ENCODE results near the gene CERK. TPM values are rescaled to one million over a fixed set of nuclear protein-coding genes. Genes with fewer than 3 reads are reported as not detected.

The CERK gene
- total and polyA plus RNA-seq, 9 of the 15 experiments (the other 6 are each of a cell fraction or from before 2014, with no cell fraction given), result 1.1 to 14.9 (median 8.7) TPM

DNA sequence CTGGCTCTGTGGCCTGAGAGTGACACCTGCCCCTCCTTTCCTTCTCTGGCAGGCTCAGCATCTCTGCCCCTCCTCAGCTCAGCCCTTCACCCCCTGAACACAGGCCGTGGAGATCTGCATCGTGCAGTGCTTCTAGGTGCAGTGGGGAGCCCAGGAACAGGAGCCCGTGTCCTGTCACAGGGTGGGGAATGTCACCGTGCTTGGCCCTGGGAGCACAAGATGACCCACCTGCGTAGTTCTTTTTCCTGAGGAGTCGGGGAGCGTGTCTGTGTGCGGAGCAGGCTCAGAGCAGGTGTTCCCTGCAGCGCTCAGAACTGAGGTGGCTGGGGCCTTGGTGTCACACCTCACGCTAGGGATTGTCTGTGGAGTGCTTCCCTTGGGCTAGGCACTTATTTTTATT lies 35.0 kb upstream of the CERK start:
- Histone ChIP-seq H3K4me2 (ENCODE audit: insufficient read depth, low read length) (no peak overlapping the region), H3K36me3 (ENCODE audit: control insufficient read depth, insufficient read depth, low read length) (0 out of 3 replicates have a peak, but pooled peaks cover 2% of the 10 kb centered on the region), H3K4me1 (replicated peaks in 1 of 2; ENCODE audit: control insufficient read depth in 2 of 2, insufficient read depth in 2 of 2, low read length in 2 of 2) (peaks cover 24 to 53% of the 10 kb centered on the region in 2 experiments), H3K9ac (ENCODE audit: insufficient read depth in 1 of 2, low read depth in 2 of 2, low read length in 2 of 2) (peak overlapping the region in 1 of 2 experiments; percentile 14; a peak in 2 of 4 replicates), H3K27ac (ENCODE audit: extremely low read depth, low read depth, low read length) (no peak overlapping the region), H3K79me2 (ENCODE audit: control insufficient read depth, insufficient read depth, low read length) (peaks cover 39% of the 10 kb centered on the region), H3K9me3 (replicated peaks; ENCODE audit: control insufficient read depth, insufficient read depth, low read depth, low read length) (no peaks in the 10 kb centered on the region), H3K9me1 (ENCODE audit: control insufficient read depth, insufficient read depth, low read length) (no peaks in the 10 kb centered on the region), H3K4me3 (no peak overlapping the region), H2AFZ (ENCODE audit: low read depth, low read length) (no peak overlapping the region), H4K20me1 (replicated peaks; ENCODE audit: control insufficient read depth, insufficient read depth, low read length) (0 out of 2 replicates have a peak, but pooled peaks cover 7% of the 10 kb centered on the region), H3K27me3 (ENCODE audit: control insufficient read depth in 2 of 2, insufficient read depth in 2 of 2, low read length in 2 of 2) (no peaks in the 10 kb centered on the region)
- ChIA-PET POLR2A (interaction anchor here (0.7 to 2.1 kb wide), 4 partner anchors 10 to 14 kb away, joined by 3 to 23 read pairs (median 3); partner anchors contain the start of gene TBC1D22A), CTCF (ENCODE audit: low intra/inter-chr PET ratio) (no interaction called here)
- intact Hi-C loops (cut with micrococcal nuclease), result no loop called here
- BruUV-seq (replicated peaks), result no TSS peak
- no peak for ATAC-seq
- 79% methylated on average over 8 of the region's 10 CpGs for WGBS (ENCODE audit: insufficient coverage, low coverage, missing lambda C conversion rate)
- TF ChIP-seq ZNF384 (IDR thresholded peaks at IDR 0.05; ENCODE audit: low read depth, low read length) (no peak), DIDO1 (tag; IDR thresholded peaks at IDR 0.05; ENCODE audit: low read depth) (no peak), ETV6 (IDR thresholded peaks at IDR 0.05; ENCODE audit: borderline replicate concordance in 1 of 2, low read depth in 2 of 2, low read length in 1 of 2) (no peak), ETV6 (CRISPR knock-in tag; IDR thresholded peaks at IDR 0.05; ENCODE audit: borderline replicate concordance) (no peak), MED1 (CRISPR knock-in tag; IDR thresholded peaks at IDR 0.05; ENCODE audit: borderline replicate concordance) (no peak), PHF21A (IDR thresholded peaks at IDR 0.05; ENCODE audit: borderline replicate concordance, low read depth) (no peak), TEAD4 (IDR thresholded peaks at IDR 0.05; ENCODE audit: low read length) (no peak), TEAD4 (CRISPR knock-in tag; IDR thresholded peaks at IDR 0.05; ENCODE audit: borderline replicate concordance) (no peak)
- TF ChIP-seq, protein P1, sequence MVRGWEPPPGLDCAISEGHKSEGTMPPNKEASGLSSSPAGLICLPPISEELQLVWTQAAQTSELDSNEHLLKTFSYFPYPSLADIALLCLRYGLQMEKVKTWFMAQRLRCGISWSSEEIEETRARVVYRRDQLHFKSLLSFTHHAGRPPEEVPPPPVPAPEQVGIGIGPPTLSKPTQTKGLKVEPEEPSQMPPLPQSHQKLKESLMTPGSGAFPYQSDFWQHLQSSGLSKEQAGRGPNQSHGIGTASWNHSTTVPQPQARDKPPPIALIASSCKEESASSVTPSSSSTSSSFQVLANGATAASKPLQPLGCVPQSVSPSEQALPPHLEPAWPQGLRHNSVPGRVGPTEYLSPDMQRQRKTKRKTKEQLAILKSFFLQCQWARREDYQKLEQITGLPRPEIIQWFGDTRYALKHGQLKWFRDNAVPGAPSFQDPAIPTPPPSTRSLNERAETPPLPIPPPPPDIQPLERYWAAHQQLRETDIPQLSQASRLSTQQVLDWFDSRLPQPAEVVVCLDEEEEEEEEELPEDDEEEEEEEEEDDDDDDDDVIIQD (CRISPR knock-in tag; IDR thresholded peaks at IDR 0.05), result no peak
- TF ChIP-seq, protein P2, sequence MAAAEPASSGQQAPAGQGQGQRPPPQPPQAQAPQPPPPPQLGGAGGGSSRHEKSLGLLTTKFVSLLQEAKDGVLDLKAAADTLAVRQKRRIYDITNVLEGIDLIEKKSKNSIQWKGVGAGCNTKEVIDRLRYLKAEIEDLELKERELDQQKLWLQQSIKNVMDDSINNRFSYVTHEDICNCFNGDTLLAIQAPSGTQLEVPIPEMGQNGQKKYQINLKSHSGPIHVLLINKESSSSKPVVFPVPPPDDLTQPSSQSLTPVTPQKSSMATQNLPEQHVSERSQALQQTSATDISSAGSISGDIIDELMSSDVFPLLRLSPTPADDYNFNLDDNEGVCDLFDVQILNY (CRISPR knock-in tag; IDR thresholded peaks at IDR 0.05), result no peak
- TF ChIP-seq, protein P3, sequence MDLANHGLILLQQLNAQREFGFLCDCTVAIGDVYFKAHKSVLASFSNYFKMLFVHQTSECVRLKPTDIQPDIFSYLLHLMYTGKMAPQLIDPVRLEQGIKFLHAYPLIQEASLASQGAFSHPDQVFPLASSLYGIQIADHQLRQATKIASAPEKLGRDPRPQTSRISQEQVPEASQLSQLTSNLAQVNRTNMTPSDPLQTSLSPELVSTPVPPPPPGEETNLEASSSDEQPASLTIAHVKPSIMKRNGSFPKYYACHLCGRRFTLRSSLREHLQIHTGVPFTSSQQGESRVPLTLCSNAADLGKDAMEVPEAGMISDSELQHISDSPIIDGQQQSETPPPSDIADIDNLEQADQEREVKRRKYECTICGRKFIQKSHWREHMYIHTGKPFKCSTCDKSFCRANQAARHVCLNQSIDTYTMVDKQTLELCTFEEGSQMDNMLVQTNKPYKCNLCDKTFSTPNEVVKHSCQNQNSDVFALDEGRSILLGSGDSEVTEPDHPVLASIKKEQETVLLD (IDR thresholded peaks at IDR 0.05), result no peak
- no peak for DNase-seq (ENCODE audit: extremely low read depth in 1 of 4, low spot score in 3 of 4)
- in situ Hi-C loops (cut with MboI), result no loop called here
- FAIRE-seq, result no peak
